ENCODE data around the gene GPX3. TPM values are rescaled to one million over a fixed set of nuclear protein-coding genes. Genes with fewer than 3 reads are reported as not detected.

Gene GPX3
- total and polyA plus RNA-seq, 2 donors (not counting 3 experiments of a cell fraction or from before 2014, with no cell fraction given): 5.1 to 17.1 TPM

- Histone ChIP-seq H3K27ac (ENCODE audit: insufficient read depth, low read depth, low read length) (no peak overlapping the region), H4K20me1 (replicated peaks; ENCODE audit: control insufficient read depth, extremely low read depth, insufficient read depth, low read length) (no peaks in the 10 kb centered on the region), H3K9me3 (replicated peaks; ENCODE audit: control insufficient read depth, insufficient read depth, low read length) (no peaks in the 10 kb centered on the region), H3K9me1 (replicated peaks; ENCODE audit: control insufficient read depth, extremely low read depth, insufficient read depth, low read length) (no peaks in the 10 kb centered on the region), H3K27me3 (ENCODE audit: control insufficient read depth in 2 of 2, insufficient read depth in 2 of 2, low read length in 2 of 2) (no peaks in the 10 kb centered on the region), H3K4me1 (ENCODE audit: control insufficient read depth, extremely low read depth, insufficient read depth, low read length) (peaks cover 16% of the 10 kb centered on the region), H3K4me3 (replicated peaks in 1 of 3; ENCODE audit: insufficient read depth in 1 of 3, low read depth in 1 of 3, low read length in 3 of 3) (no peak overlapping the region), H3K9ac (replicated peaks; ENCODE audit: extremely low read depth, insufficient read depth, low read length) (no peak overlapping the region), H3K79me2 (ENCODE audit: control insufficient read depth, insufficient read depth, low read length) (no peaks in the 10 kb centered on the region), H2AFZ (ENCODE audit: low read depth, low read length) (no peak overlapping the region), H3K4me2 (ENCODE audit: insufficient read depth, low read length) (no peak overlapping the region), H3K36me3 (ENCODE audit: control insufficient read depth in 2 of 2, extremely low read depth in 1 of 2, insufficient read depth in 2 of 2, low read length in 2 of 2) (peaks cover 3 to 25% of the 10 kb centered on the region in 2 experiments)
- dilution Hi-C loops (cut with MboI; ENCODE audit: extremely low pct_ligation_motif_present, low sequenced_read_pairs): no loop called here
- POLR2A ChIA-PET: no interaction called here
- FAIRE-seq: no peak
- CTCF ChIA-PET: interaction anchor here (0.6 to 1.2 kb wide), 2 partner anchors 10 to 20 kb away, joined by 3 to 5 read pairs; no protein-coding TSS in a partner anchor
- intact Hi-C loops (cut with micrococcal nuclease): no loop called here
- no peak for TF ChIP-seq POLR2AphosphoS5 (IDR thresholded peaks at IDR 0.05; ENCODE audit: insufficient read depth, low read depth, low read length)
- TF ChIP-seq FOS (IDR thresholded peaks at IDR 0.05; ENCODE audit: borderline replicate concordance, insufficient read depth, low read length): no peak
- no peak for TF ChIP-seq POLR2A (IDR thresholded peaks at IDR 0.05; ENCODE audit: low read depth, low read length)
- no peak for TF ChIP-seq MAX (IDR thresholded peaks at IDR 0.05; ENCODE audit: insufficient read depth, insufficient read length)
- no peak for TF ChIP-seq MYC (IDR thresholded peaks at IDR 0.05; ENCODE audit: low read depth, low read length)
- no peak for TF ChIP-seq CTCF (IDR thresholded peaks at IDR 0.05; ENCODE audit: extremely low read depth in 1 of 2, insufficient read depth in 1 of 2, low read depth in 1 of 2, low read length in 2 of 2)
- no peak for TF ChIP-seq JUN (IDR thresholded peaks at IDR 0.05; ENCODE audit: borderline replicate concordance, insufficient read depth, insufficient read length, low read depth)
- no peak for TF ChIP-seq EZH2 (IDR thresholded peaks at IDR 0.05; ENCODE audit: borderline replicate concordance, low read depth, low read length, severe bottlenecking)
- no peak for TF ChIP-seq GATA2 (IDR thresholded peaks at IDR 0.05; ENCODE audit: insufficient read depth, insufficient read length, low read depth, low read length)
- BruUV-seq (replicated peaks): no TSS peak
- no peak for DNase-seq (ENCODE audit: low read depth, low spot score)
Observed at GRCh38 chr5:151027961-151028479, 7.6 kb downstream of the GPX3 start.

Data from endothelial cell of umbilical vein (primary cell).